B cell (primary cell): ENCODE measurements around the gene SCN4B.
"Not testable (repeated sequence)": the region's sequence is repeated elsewhere in the genome, so short reads cannot be mapped to it uniquely, and the experiment has no call there.

Experiments
- CTCF ChIP-seq: fragments of 200-600 bp; IDR thresholded peaks from one replicate; pipeline ENCODE4 v1.8.0; 2022; ENCODE audit warnings: antibody characterized with exemption, mild to moderate bottlenecking
- EZH2 ChIP-seq: IDR thresholded peaks from 2 replicates; pipeline ENCODE4 v1.6.1; 2012; ENCODE audit warnings: borderline replicate concordance, low read depth, mild to moderate bottlenecking, moderate library complexity, low read length; ENCODE audit not compliant: insufficient read depth, poor library complexity, severe bottlenecking

DNA sequence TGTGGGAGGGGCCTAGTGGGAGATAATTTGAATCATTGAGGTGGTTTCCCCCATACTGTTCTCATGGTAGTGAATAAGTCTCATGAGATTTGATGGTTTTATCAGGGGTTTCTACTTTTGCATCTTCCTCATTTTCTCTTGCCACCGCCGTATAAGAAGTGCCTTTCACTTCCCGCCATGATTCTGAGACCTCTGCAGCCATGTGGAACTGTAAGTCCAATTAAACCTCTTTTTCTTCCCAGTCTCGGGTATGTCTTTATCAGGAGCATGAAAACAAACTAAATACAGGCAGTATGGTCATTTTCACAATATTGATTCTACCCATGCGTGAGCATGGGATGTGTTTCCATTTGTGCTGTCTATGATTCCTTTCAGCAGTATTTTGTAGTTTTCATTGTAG lies 40.2 kb upstream of the SCN4B start:
- not testable (repeated sequence) for TF ChIP-seq CTCF, EZH2
